DOHH2 (cell line): ENCODE measurements around the gene SNAP29.
"Not testable (repeated sequence)": the region's sequence is repeated elsewhere in the genome, so short reads cannot be mapped to it uniquely, and the experiment has no call there.

Experiments used
- H3F3A ChIP-seq: fragments of 200-600 bp; sonication (generic), shearing (Covaris generic); 2 replicates; pipeline ENCODE4 v1.6.0; 2016; ENCODE audit warnings: antibody characterized with exemption, mild to moderate bottlenecking; ENCODE audit not compliant: control insufficient read depth, insufficient read depth
- H3K27ac ChIP-seq: fragments of 200-600 bp; sonication (generic); 2 replicates; pipeline ENCODE4 v1.5.1; 2014; ENCODE audit warnings: low read depth, mild to moderate bottlenecking, low read length, moderate library complexity
- H3K27me3 ChIP-seq: fragments of 200-600 bp; sonication (generic); 2 replicates; pipeline ENCODE4 v1.6.1; 2014; ENCODE audit warnings: mild to moderate bottlenecking, low read length, mixed read lengths; ENCODE audit not compliant: control insufficient read depth
- H3K36me3 ChIP-seq: fragments of 200-600 bp; sonication (generic); 2 replicates; pipeline ENCODE4 v1.6.1; 2014; ENCODE audit warnings: mild to moderate bottlenecking, low read length, moderate library complexity, mixed read lengths; ENCODE audit not compliant: control insufficient read depth
- H3K4me1 ChIP-seq: fragments of 200-600 bp; sonication (generic); 2 replicates; pipeline ENCODE4 v1.6.1; 2014; ENCODE audit warnings: mild to moderate bottlenecking, low read length, mixed read lengths; ENCODE audit not compliant: control insufficient read depth
- H3K4me2 ChIP-seq: fragments of 200-600 bp; sonication (generic); 2 replicates; pipeline ENCODE4 v1.6.0; 2014; ENCODE audit warnings: mild to moderate bottlenecking, low read length, moderate library complexity
- H3K4me3 ChIP-seq: fragments of 200-600 bp; sonication (generic); 2 replicates; pipeline ENCODE4 v1.5.1; 2014; ENCODE audit warnings: mild to moderate bottlenecking, low read length, mixed read lengths
- H3K79me2 ChIP-seq: fragments of 200-600 bp; sonication (generic); 2 replicates; pipeline ENCODE4 v1.6.1; 2014; ENCODE audit warnings: mild to moderate bottlenecking, low read length, mixed read lengths; ENCODE audit not compliant: control insufficient read depth
- H3K9me2 ChIP-seq: fragments of 200-600 bp; sonication (generic); replicated peaks from 2 replicates; pipeline ENCODE4 v1.6.1; 2014; ENCODE audit warnings: mild to moderate bottlenecking, low read length, mixed read lengths; ENCODE audit not compliant: control insufficient read depth
- H3K9me3 ChIP-seq: fragments of 200-600 bp; sonication (generic); 2 replicates; pipeline ENCODE4 v1.6.1; 2014; ENCODE audit warnings: antibody characterized with exemption, low read length, mixed read lengths; ENCODE audit not compliant: control insufficient read depth, insufficient read depth
- H4K20me1 ChIP-seq: fragments of 200-600 bp; sonication (generic); 2 replicates; pipeline ENCODE4 v1.6.0; 2014; ENCODE audit warnings: low read depth, mild to moderate bottlenecking, antibody characterized with exemption, low read length, moderate library complexity; ENCODE audit not compliant: control insufficient read depth, insufficient read depth
- EZH2phosphoT487 ChIP-seq: fragments of 200-600 bp; sonication (generic); IDR thresholded peaks from 2 replicates; pipeline ENCODE4 v1.6.1; 2017; ENCODE audit warnings: borderline replicate concordance, mild to moderate bottlenecking, antibody characterized with exemption, low read length, moderate library complexity, mixed read lengths
- TF ChIP-seq, protein P1 (sequence below): fragments of 200-600 bp; sonication (generic); IDR thresholded peaks from one replicate; pipeline ENCODE4 v1.5.1; 2014; ENCODE audit warnings: antibody characterized with exemption, mild to moderate bottlenecking, low read depth, low read length; ENCODE audit not compliant: poor library complexity, severe bottlenecking

SNAP29 gene

GRCh38 chr22:20931126-20931654 lies 72.4 kb downstream of the SNAP29 start:
- H3K9me2 ChIP-seq = no peaks in the 10 kb centered on the region
- H3K4me3 ChIP-seq = no peak overlapping the region
- peaks cover 3% of the 10 kb centered on the region for H3K4me1 ChIP-seq
- H3K27me3 ChIP-seq = no peaks in the 10 kb centered on the region
- TF ChIP-seq EZH2phosphoT487 = no peak
- TF ChIP-seq, protein P1, sequence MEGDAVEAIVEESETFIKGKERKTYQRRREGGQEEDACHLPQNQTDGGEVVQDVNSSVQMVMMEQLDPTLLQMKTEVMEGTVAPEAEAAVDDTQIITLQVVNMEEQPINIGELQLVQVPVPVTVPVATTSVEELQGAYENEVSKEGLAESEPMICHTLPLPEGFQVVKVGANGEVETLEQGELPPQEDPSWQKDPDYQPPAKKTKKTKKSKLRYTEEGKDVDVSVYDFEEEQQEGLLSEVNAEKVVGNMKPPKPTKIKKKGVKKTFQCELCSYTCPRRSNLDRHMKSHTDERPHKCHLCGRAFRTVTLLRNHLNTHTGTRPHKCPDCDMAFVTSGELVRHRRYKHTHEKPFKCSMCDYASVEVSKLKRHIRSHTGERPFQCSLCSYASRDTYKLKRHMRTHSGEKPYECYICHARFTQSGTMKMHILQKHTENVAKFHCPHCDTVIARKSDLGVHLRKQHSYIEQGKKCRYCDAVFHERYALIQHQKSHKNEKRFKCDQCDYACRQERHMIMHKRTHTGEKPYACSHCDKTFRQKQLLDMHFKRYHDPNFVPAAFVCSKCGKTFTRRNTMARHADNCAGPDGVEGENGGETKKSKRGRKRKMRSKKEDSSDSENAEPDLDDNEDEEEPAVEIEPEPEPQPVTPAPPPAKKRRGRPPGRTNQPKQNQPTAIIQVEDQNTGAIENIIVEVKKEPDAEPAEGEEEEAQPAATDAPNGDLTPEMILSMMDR = no peak
- H3K79me2 ChIP-seq = peaks cover 99% of the 10 kb centered on the region
- H3K27ac ChIP-seq = no peak overlapping the region
- H3F3A ChIP-seq = no peaks in the 10 kb centered on the region
- peaks cover 44% of the 10 kb centered on the region for H3K36me3 ChIP-seq
- H3K4me2 ChIP-seq = no peak overlapping the region
- no peaks in the 10 kb centered on the region for H3K9me3 ChIP-seq
- H4K20me1 ChIP-seq = peaks cover 22% of the 10 kb centered on the region

DNA sequence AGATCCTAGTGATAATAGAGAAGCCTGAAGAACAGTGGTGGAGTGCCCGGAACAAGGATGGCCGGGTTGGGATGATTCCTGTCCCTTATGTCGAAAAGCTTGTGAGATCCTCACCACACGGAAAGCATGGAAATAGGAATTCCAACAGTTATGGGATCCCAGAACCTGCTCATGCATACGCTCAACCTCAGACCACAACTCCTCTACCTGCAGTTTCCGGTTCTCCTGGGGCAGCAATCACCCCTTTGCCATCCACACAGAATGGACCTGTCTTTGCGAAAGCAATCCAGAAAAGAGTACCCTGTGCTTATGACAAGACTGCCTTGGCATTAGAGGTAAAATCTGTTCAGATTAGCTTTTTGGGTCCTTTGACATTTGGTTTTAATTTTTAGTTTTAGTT lies 75.1 kb downstream of the SNAP29 start:
- H3K9me2 ChIP-seq = no peaks in the 10 kb centered on the region
- TF ChIP-seq, protein P1 = no peak
- TF ChIP-seq EZH2phosphoT487 = no peak
- H3F3A ChIP-seq = 0 out of 2 replicates have a peak, but pooled peaks cover 7% of the 10 kb centered on the region
- H3K36me3 ChIP-seq = peaks cover 59% of the 10 kb centered on the region
- peaks cover 28% of the 10 kb centered on the region for H4K20me1 ChIP-seq
- H3K4me3 ChIP-seq = no peak overlapping the region
- H3K27ac ChIP-seq = no peak overlapping the region
- H3K9me3 ChIP-seq = no peaks in the 10 kb centered on the region
- peaks cover 99% of the 10 kb centered on the region for H3K79me2 ChIP-seq
- peaks cover 12% of the 10 kb centered on the region for H3K4me1 ChIP-seq
- H3K4me2 ChIP-seq = no peak overlapping the region
- no peaks in the 10 kb centered on the region for H3K27me3 ChIP-seq

DNA sequence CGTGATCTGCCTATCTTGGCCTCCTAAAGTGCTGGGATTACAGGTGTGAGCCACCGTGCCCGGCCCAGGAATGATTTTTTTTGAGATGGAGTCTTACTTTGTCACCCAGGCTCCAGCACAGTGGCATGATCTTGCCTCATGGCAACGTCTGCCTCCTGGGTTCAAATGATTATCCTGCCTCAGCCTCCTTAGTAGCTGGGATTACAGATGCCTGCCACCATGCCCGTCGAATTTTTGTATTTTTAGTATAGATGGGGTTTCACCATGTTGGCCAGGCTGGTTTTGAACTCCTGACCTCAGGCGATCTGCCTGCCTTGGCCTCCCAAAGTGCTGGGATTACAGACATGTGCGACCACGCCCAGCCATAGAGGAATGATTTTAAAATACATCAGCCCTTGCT lies 76.2 kb downstream of the SNAP29 start:
- not testable (repeated sequence) for H3K4me2 ChIP-seq, H3K9me3 ChIP-seq, H3K27ac ChIP-seq, H3K9me2 ChIP-seq, H3F3A ChIP-seq, H3K4me3 ChIP-seq, H3K27me3 ChIP-seq
- peaks cover 61% of the 10 kb centered on the region for H3K36me3 ChIP-seq
- H4K20me1 ChIP-seq = peaks cover 34% of the 10 kb centered on the region
- H3K4me1 ChIP-seq = peaks cover 12% of the 10 kb centered on the region
- H3K79me2 ChIP-seq = peaks cover 99% of the 10 kb centered on the region

DNA sequence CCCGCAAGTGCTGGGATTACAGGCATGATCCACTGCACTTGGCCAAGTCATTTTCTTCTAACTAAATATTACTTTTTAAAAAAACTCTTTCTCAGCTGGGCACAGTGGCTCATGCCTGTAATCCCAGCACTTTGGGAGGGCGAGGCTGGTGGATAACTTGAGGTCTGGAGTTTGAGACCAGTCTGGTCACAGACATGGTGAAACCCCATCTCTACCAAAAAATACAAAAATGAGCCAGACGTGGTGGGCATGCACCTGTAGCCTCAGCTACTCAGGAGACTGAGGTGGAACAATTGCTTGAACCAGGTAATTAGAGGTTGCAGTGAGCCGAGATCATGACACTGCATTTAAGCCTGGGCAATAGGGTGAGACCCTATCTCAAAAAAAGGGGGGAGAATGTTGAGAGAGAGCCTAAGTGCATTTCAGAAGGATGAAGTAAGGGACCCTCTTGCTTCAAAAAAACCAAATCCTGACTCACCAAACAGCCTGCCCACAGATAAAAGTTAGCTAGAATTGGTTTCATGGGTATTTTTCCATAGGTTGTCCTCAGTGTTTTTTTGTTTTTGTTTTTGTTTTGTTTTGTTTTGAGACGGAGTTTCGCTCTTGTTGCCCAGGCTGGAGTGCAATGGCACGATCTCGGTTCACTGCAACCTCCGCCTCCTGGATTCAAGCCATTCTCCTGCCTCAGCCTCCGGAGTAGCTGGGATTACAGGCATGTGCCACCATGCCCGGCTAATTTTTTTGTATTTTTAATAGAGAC lies 77.2 kb downstream of the SNAP29 start:
- Histone ChIP-seq H3K36me3 (peaks cover 69% of the 10 kb centered on the region), H3K79me2 (peaks cover 99% of the 10 kb centered on the region), H3K4me1 (peaks cover 16% of the 10 kb centered on the region), H4K20me1 (peaks cover 38% of the 10 kb centered on the region)
- not testable (repeated sequence) for H3K27ac ChIP-seq, H3K4me2 ChIP-seq, H3K9me2 ChIP-seq, H3K4me3 ChIP-seq, H3K27me3 ChIP-seq, H3F3A ChIP-seq, H3K9me3 ChIP-seq
